OCI-LY3 (cell line): ENCODE data around the gene ARMH4.

ENCODE experiments used
- EZH2phosphoT487 ChIP-seq: fragments of 200-600 bp; shearing (Covaris generic); IDR thresholded peaks from 2 replicates; pipeline ENCODE4 v1.6.1; 2018; ENCODE audit warnings: antibody characterized with exemption, mixed run types, low read depth
- TF ChIP-seq, protein P1 (sequence below): fragments of 200-600, 300-600 bp; sonication (generic); IDR thresholded peaks from 2 replicates; pipeline ENCODE4 v1.5.1; 2014; ENCODE audit warnings: antibody characterized with exemption, low read length, low read depth

DNA sequence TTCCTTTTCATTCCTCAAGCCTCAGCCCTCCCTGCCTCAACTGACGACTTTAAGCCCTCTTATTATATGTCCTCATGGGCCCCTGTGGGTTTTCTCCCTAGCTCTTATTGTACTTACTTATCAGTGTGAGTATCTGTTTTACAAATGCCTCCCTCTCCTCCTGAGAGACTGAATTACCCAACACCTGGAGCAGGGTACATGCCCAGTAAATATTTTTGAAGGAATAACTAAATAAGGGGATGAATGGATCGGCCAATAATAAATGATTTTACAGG is 190.3 kb downstream of the ARMH4 start:
- TF ChIP-seq, protein P1, sequence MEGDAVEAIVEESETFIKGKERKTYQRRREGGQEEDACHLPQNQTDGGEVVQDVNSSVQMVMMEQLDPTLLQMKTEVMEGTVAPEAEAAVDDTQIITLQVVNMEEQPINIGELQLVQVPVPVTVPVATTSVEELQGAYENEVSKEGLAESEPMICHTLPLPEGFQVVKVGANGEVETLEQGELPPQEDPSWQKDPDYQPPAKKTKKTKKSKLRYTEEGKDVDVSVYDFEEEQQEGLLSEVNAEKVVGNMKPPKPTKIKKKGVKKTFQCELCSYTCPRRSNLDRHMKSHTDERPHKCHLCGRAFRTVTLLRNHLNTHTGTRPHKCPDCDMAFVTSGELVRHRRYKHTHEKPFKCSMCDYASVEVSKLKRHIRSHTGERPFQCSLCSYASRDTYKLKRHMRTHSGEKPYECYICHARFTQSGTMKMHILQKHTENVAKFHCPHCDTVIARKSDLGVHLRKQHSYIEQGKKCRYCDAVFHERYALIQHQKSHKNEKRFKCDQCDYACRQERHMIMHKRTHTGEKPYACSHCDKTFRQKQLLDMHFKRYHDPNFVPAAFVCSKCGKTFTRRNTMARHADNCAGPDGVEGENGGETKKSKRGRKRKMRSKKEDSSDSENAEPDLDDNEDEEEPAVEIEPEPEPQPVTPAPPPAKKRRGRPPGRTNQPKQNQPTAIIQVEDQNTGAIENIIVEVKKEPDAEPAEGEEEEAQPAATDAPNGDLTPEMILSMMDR: no peak
- no peak for TF ChIP-seq EZH2phosphoT487
